Glutamatergic neuron (in vitro differentiated cells): ENCODE data around the gene CTBP2. TPM values are rescaled to one million over a fixed set of nuclear protein-coding genes. Genes with fewer than 3 reads are reported as not detected.

Experiments
- DNase-seq: peaks from one replicate; pipeline ENCODE4 v3.0.0; 2022
- H3K27ac Mint-ChIP-seq: one replicate; pipeline ENCODE4 v1.8.0; 2020; ENCODE audit warnings: mild to moderate bottlenecking, mixed read lengths, inconsistent platforms; ENCODE audit not compliant: unreplicated experiment
- H3K27me3 Mint-ChIP-seq: one replicate; pipeline ENCODE4 v1.8.0; 2020; ENCODE audit warnings: mild to moderate bottlenecking, moderate library complexity, mixed read lengths, inconsistent platforms; ENCODE audit not compliant: unreplicated experiment
- H3K36me3 Mint-ChIP-seq: one replicate; pipeline ENCODE4 v1.8.0; 2020; ENCODE audit warnings: mild to moderate bottlenecking, mixed read lengths, inconsistent platforms; ENCODE audit not compliant: unreplicated experiment
- H3K4me1 Mint-ChIP-seq: one replicate; pipeline ENCODE4 v1.8.0; 2020; ENCODE audit warnings: mild to moderate bottlenecking, low read depth, mixed read lengths, inconsistent platforms; ENCODE audit not compliant: unreplicated experiment
- H3K4me3 Mint-ChIP-seq: one replicate; pipeline ENCODE4 v1.8.0; 2020; ENCODE audit warnings: mild to moderate bottlenecking, mixed read lengths, inconsistent platforms; ENCODE audit not compliant: unreplicated experiment
- H3K9me3 Mint-ChIP-seq: one replicate; pipeline ENCODE4 v1.8.0; 2020; ENCODE audit warnings: mild to moderate bottlenecking, moderate library complexity, mixed read lengths, inconsistent platforms; ENCODE audit not compliant: unreplicated experiment
- total RNA-seq: library from RNA; stranded (reverse); fragmentation: NEBNext Ultra II Directional; extraction: Animal tissue kit (Norgen Biotek cat#: 25700); gene quantifications from one replicate; pipeline ENCODE4 v1.2.1, GENCODE V29; 2021; ENCODE audit not compliant: unreplicated experiment
- TF ChIP-seq, protein P1 (sequence below): fragments of 200-600 bp; sonication (generic); IDR thresholded peaks from one replicate; pipeline ENCODE4 v1.5.0; 2021; ENCODE audit not compliant: partially characterized antibody, unreplicated experiment

CTBP2 gene
- total RNA-seq, 1 donor from 2014 or later, result 174 TPM

DNA sequence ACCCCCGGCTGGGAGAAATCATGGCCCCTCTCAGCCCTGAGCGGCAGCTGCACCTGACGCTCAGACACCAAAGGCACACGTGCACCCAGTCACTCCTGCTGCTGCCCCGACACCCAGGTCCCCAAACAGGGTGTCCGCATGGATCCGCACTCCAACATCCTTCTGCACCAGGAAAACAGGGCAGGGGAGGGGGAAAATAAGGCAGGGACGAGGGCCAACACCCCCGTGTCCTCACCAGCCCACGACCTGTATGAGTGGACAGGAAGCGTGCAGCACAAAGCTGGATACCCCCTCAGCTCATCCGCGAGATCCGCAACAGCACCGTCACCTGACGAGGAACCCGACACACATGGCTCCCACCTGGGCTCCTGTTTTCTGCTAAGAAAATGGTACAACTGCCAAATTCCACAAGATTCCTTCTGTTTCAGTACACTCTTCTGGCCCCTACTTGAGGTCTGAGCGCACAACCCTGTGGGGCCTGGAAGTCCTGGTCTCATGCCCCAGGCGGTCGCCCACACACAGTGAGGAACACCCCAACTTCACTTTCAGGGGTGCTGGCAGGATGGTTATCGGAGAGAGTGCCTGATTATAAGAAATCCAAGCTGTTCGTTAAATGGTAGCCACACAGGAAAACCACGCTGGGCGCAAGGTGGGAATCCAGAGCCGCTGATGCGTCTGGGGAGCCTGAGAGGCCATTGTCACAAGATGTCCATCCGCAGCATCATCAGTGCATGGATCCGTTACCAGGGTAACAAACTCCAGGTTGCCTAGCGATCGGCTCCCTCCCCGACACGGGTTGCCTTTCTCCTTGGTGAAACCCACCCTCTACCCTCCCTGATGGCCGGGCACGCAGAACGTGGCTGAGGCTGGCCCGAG lies 154.8 kb downstream of the CTBP2 start:
- Mint-ChIP-seq H3K27ac (no peak overlapping the region), H3K27me3 (peaks cover 24% of the 10 kb centered on the region), H3K4me3 (no peak overlapping the region), H3K36me3 (peaks cover 4% of the 10 kb centered on the region), H3K4me1 (peaks cover 52% of the 10 kb centered on the region), H3K9me3 (peaks cover 14% of the 10 kb centered on the region)
- no peak for DNase-seq
- TF ChIP-seq, protein P1, sequence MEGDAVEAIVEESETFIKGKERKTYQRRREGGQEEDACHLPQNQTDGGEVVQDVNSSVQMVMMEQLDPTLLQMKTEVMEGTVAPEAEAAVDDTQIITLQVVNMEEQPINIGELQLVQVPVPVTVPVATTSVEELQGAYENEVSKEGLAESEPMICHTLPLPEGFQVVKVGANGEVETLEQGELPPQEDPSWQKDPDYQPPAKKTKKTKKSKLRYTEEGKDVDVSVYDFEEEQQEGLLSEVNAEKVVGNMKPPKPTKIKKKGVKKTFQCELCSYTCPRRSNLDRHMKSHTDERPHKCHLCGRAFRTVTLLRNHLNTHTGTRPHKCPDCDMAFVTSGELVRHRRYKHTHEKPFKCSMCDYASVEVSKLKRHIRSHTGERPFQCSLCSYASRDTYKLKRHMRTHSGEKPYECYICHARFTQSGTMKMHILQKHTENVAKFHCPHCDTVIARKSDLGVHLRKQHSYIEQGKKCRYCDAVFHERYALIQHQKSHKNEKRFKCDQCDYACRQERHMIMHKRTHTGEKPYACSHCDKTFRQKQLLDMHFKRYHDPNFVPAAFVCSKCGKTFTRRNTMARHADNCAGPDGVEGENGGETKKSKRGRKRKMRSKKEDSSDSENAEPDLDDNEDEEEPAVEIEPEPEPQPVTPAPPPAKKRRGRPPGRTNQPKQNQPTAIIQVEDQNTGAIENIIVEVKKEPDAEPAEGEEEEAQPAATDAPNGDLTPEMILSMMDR, result no peak

DNA sequence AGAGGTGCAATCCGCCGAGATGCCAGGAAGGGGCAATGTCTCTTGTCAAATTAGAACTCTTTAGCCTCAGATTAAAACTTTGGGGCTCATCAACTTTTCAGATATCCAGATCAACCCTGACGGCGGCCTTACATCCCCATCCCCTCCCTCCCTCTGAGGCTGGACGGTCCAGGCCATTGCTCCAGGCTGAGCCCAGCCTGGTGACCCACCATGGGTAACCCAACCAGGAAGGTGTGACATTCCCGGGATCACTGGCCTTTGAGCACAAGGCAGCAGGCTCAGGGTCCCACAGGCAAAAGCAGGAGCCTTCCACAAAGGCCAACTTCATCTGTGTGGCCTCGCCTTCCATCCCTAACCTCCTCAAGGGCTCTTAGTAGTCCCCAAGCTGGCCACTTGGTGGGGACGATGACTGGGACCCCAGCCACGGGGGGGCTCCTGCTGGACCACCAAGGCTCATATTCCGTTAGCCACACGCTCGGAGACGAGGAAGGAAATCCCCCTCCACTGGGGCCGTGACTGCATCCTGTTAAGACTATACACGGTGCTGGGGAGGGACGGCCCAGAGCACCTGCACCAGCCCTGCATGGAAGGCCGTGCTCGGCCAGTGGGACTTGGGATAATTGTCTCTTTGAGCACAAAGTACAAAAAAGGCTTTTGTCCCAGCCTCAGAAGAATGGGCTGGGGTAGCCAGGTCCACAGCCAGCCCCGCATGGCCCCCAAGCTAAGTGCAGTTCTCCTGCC lies 155.6 kb downstream of the CTBP2 start:
- Mint-ChIP-seq H3K9me3 (peaks cover 13% of the 10 kb centered on the region), H3K27ac (no peak overlapping the region), H3K4me3 (no peak overlapping the region), H3K27me3 (peaks cover 22% of the 10 kb centered on the region), H3K4me1 (peaks cover 49% of the 10 kb centered on the region), H3K36me3 (peaks cover 4% of the 10 kb centered on the region)
- TF ChIP-seq, protein P1, result no peak
- DNase-seq, result no peak

DNA sequence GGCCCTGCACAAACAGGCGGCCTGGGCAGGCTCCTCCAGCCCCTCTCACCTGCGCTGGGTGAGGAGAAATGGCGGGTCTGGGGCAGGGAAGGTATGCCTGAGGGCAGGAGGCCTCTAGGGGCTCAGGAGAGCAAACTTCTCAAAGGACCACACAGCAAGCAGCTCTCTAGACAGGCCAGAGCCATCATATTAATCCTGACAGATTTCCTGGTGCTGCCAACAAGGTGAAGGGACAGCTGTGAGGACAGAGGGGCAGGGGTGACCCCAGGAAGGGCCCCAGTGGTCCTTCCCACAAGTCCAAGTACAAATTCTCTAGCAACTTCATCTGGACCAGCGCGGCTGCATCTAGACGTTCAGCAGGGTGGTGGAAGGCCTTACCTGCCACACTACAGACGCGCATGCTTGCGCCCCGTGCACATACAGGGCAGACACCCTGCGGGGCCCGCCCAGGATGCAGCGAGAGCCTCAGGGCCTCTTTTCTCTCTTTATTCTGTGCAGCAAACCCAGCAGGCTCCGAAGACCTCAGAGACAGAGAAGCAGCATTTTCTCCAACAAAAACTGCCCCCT lies 156.4 kb downstream of the CTBP2 start:
- Mint-ChIP-seq H3K27ac (no peak overlapping the region), H3K36me3 (peaks cover 4% of the 10 kb centered on the region), H3K9me3 (peaks cover 11% of the 10 kb centered on the region), H3K4me3 (no peak overlapping the region), H3K4me1 (peaks cover 44% of the 10 kb centered on the region), H3K27me3 (peaks cover 22% of the 10 kb centered on the region)
- no peak for DNase-seq
- TF ChIP-seq, protein P1, result no peak

DNA sequence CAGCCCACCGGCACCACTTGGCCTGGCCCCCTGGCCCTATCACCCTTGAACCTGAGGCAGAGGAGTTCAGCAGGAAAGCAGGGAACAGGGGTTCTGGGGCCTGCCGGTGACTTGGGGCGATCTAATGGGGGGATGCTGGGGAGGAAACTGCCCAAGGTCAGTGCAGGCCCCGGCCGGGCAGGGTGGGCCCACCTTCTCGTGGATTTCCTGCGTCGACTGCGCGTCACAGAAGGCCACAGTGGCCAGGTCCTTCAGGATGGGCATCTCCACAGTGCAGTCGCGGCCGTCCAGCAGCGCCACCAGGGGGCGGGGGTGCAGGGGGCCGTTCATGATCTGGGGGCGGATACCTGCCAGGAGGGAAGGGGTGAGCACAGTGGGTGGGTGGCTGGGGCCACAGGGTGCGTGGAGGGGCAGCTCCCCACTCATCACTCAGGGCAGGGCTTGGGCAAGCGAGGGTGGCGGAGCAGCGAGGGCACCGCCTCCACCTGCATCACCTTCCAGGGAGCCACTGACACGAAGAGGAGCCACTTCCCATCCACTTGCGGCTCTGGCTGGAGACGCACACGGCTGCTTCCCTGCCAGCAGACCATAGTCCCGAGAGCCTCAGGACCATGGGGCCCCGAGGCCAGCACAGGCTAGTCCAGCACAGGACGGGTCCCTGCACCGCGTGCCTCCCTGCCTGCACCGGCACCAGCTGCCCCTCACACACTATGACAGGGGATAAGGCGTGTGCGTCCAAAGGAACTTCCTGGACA lies 157.0 kb downstream of the CTBP2 start:
- H3K27ac Mint-ChIP-seq, result peak overlapping the region; percentile 48
- TF ChIP-seq, protein P1, result no peak
- peaks cover 11% of the 10 kb centered on the region for H3K9me3 Mint-ChIP-seq
- no peak for DNase-seq
- peaks cover 22% of the 10 kb centered on the region for H3K27me3 Mint-ChIP-seq
- H3K36me3 Mint-ChIP-seq, result peaks cover 4% of the 10 kb centered on the region
- H3K4me1 Mint-ChIP-seq, result peaks cover 38% of the 10 kb centered on the region
- no peak overlapping the region for H3K4me3 Mint-ChIP-seq
